GM12865 (cell line): ENCODE data around the gene NXN.
"Not testable (repeated sequence)": the region's sequence is repeated elsewhere in the genome, so short reads cannot be mapped to it uniquely, and the experiment has no call there.

Source experiments
- DNase-seq: peaks from one replicate; pipeline ENCODE4 v3.0.0; 2010; ENCODE audit warnings: low read depth
- H3K4me3 ChIP-seq: 2 replicates; pipeline ENCODE4 v1.5.1; 2011; ENCODE audit warnings: mild to moderate bottlenecking, low read depth, low read length, control low read depth
- CTCF ChIP-seq: IDR thresholded peaks from 2 replicates; pipeline ENCODE4 v1.5.1; 2011; ENCODE audit warnings: low read length, control low read depth, low read depth, inconsistent platforms; ENCODE audit not compliant: insufficient read depth; ENCODE audit errors: missing control alignments

Gene NXN

GRCh38 chr17:807523-808294, 171.9 kb downstream of the NXN start:
- TF ChIP-seq CTCF: no peak
- no peak overlapping the region for H3K4me3 ChIP-seq
- DNase-seq: no peak

- no peak for TF ChIP-seq CTCF
- no peak for DNase-seq
Measured at GRCh38 chr17:806781-807522, 172.6 kb downstream of the NXN start.

GRCh38 chr17:806346-806745, 173.2 kb downstream of the NXN start:
- no peak overlapping the region for H3K4me3 ChIP-seq
- TF ChIP-seq CTCF: no peak
- DNase-seq: no peak

More at GRCh38 chr17:806781-807522, 172.6 kb downstream of the NXN start:
- no peak overlapping the region for H3K4me3 ChIP-seq

- not testable (repeated sequence) for H3K4me3 ChIP-seq, DNase-seq
Measured at GRCh38 chr17:805886-806285, 173.7 kb downstream of the NXN start.

- H3K4me3 ChIP-seq: no peak overlapping the region
- no peak for DNase-seq
- TF ChIP-seq CTCF: no peak
Measured at GRCh38 chr17:804541-805435, 174.8 kb downstream of the NXN start.

- no peak overlapping the region for H3K4me3 ChIP-seq
- no peak for DNase-seq
- TF ChIP-seq CTCF: no peak
Measured at GRCh38 chr17:802901-803881, 176.4 kb downstream of the NXN start.
